GM06990 (cell line): ENCODE measurements around the gene KCNG2.

Experiments used
- DNase-seq: peaks from one replicate; pipeline ENCODE4 v3.0.0-alpha.2; 2011; ENCODE audit not compliant: insufficient read length; ENCODE audit errors: extremely low read depth
- H3K27me3 ChIP-seq: replicated peaks from 2 replicates; pipeline ENCODE4 v1.6.0; 2011; ENCODE audit warnings: low read length; ENCODE audit not compliant: control insufficient read depth, insufficient read depth
- H3K36me3 ChIP-seq: 2 replicates; pipeline ENCODE4 v1.5.1; 2011; ENCODE audit warnings: low read length; ENCODE audit not compliant: control insufficient read depth, insufficient read depth
- H3K4me3 ChIP-seq: replicated peaks from 2 replicates; pipeline ENCODE4 v1.5.1; 2011; ENCODE audit warnings: low read depth, mild to moderate bottlenecking, control low read depth, low read length
- TF ChIP-seq, protein P1 (sequence below): IDR thresholded peaks from 2 replicates; pipeline ENCODE4 v1.5.1; 2011; ENCODE audit warnings: low read length, control low read depth, mild to moderate bottlenecking, inconsistent platforms; ENCODE audit not compliant: insufficient read depth, poor library complexity, severe bottlenecking

KCNG2 gene

DNA sequence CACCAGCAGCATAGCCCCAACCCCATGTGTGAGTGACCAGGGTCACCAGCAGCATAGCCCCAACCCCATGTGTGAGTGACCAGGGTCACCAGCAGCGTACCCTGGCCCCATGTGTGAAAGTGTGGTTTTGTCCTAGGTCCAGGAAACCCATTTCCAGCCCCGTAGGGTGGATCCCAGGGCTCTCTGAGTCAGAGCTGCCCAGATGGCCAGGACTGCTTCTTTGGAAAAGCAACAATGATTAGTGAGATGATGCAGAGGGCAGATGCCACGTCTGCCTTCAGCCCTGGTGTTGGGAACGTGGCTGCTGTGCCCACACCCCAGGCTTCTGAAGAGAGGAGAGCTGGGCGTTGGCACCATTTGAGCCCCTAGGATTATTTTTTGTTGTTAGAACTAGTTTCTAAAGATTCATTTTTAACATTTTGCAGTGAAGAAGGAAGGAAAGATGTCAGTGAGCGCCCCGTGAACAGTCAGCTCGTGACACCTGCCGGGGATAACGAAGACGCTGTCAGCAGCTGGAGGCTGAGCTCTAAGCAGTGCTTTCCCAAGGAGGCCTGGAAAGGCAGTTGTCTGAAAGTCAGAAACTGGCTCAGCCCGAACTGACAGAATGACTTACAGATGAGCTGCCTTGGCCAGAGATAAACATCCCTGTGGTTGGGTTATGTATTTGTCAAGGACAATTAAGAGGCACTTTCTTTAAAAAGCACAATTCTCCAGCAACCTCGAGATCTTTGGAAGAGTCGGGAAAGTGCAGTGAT, 32.1 kb upstream of the KCNG2 start:
- Histone ChIP-seq H3K4me3 (no peak overlapping the region), H3K27me3 (no peaks in the 10 kb centered on the region), H3K36me3 (no peaks in the 10 kb centered on the region)
- TF ChIP-seq, protein P1, sequence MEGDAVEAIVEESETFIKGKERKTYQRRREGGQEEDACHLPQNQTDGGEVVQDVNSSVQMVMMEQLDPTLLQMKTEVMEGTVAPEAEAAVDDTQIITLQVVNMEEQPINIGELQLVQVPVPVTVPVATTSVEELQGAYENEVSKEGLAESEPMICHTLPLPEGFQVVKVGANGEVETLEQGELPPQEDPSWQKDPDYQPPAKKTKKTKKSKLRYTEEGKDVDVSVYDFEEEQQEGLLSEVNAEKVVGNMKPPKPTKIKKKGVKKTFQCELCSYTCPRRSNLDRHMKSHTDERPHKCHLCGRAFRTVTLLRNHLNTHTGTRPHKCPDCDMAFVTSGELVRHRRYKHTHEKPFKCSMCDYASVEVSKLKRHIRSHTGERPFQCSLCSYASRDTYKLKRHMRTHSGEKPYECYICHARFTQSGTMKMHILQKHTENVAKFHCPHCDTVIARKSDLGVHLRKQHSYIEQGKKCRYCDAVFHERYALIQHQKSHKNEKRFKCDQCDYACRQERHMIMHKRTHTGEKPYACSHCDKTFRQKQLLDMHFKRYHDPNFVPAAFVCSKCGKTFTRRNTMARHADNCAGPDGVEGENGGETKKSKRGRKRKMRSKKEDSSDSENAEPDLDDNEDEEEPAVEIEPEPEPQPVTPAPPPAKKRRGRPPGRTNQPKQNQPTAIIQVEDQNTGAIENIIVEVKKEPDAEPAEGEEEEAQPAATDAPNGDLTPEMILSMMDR: no peak
- DNase-seq: no peak

DNA sequence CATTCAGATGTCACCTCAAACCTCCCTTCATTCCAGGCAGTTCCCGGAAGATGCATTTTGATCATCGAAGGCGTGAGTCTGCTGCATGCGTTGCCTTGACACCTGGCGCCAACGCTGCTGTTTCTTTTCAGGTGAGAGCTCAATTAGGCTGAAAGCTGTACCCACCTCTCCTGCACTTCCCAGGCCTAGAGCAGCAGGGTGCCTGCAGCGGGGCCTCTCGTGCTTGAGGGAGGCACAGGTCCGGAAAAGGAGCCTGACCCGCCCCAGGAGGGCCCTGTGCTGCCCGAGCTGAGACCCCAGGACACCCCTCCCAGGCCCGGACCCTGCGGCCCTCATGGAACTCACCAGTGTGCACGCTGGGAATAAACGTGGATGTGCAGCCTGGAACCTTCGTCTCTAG, 31.4 kb upstream of the KCNG2 start:
- Histone ChIP-seq H3K4me3 (no peak overlapping the region), H3K36me3 (no peaks in the 10 kb centered on the region), H3K27me3 (no peaks in the 10 kb centered on the region)
- no peak for DNase-seq
- TF ChIP-seq, protein P1: no peak

DNA sequence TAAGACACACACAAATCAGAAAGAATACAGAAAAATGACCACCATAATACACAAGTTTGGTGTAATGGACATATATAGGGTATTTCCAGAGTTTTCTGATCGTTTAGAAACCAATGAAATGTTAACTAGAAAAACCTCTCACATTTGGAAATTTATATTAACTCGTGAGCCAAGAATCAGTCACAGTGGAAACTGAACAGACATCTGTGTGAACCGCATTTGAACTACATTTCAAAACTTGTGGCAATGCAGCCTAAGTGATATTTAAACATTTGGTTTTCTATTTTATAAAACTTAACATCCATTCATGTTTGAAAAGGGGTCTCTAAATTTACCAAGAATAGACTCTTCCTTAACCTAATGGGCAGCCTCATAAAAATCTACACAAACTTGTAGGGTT, 29.0 kb upstream of the KCNG2 start:
- TF ChIP-seq, protein P1: no peak
- no peaks in the 10 kb centered on the region for H3K36me3 ChIP-seq
- no peak for DNase-seq
- no peaks in the 10 kb centered on the region for H3K27me3 ChIP-seq
- H3K4me3 ChIP-seq: no peak overlapping the region

DNA sequence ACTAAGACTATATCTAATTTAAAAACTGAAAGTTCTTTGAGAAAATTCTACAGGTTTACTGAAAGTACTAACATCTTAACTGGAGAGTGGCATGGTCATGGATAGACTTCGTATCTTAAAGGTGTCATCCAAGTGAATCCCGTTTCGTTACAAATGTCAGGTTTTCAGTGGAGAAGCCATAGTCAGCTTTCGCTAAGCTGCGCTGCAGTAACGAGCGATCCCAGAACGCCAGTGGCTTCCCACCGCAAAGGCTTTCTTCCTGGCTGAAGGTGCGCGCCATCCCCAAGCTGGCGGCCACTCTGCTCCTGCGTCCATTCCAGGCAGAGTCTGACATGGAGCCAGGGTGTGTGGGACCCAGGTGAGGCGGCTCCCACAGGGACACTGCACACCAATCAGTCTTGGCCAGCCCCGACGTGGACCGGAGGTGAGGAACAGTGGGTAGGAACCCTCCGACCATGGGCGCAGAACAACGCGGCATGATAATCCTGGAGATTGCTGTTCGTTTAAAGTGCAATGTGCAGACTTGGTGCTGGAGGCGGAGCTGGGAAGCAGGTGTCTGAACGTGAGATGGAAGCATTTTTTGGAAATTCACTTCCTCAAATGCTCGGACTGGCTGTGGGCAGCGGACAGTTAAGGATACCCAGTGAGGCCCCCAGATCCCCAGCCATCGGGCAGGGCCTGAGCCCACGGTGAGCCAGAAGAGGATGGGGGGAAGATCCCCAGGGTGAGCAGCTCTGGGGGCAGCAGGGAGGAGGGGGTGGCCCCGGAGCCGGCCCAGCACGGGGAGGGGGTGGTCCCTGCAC, 27.8 kb upstream of the KCNG2 start:
- no peak for DNase-seq
- H3K36me3 ChIP-seq: no peaks in the 10 kb centered on the region
- no peaks in the 10 kb centered on the region for H3K27me3 ChIP-seq
- H3K4me3 ChIP-seq: no peak overlapping the region
- TF ChIP-seq, protein P1: no peak

DNA sequence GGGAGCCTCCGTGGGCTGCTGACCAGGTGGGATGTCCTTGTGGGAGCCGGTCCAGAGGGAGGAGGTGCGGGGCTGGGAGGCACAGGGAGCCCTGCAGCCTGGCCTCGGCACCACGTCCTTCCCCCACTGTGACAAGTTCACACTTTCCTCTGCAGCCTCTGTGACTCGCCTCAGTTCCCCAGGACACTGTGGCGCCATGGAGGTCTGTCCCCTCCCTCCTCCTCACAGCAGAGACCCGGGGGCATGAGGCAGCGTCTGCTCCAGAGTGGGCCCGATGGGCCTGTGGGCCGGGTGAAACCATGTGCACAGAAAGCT, 27.3 kb upstream of the KCNG2 start:
- DNase-seq: no peak
- Histone ChIP-seq H3K4me3 (no peak overlapping the region), H3K36me3 (no peaks in the 10 kb centered on the region), H3K27me3 (no peaks in the 10 kb centered on the region)
- TF ChIP-seq, protein P1: no peak
